Body of pancreas (tissue), 4 donors: ENCODE measurements around the gene TUT4.

ENCODE experiments used
- CTCF ChIP-seq, 7 experiments: fragments of 450-650 bp in 4 of 7; fragments of 200-600 bp in 3 of 7; sonication (generic) in 3 of 7; IDR thresholded peaks; one replicate each; pipeline ENCODE4 v1.5.1; 2016 to 2019; ENCODE audit warnings: antibody characterized with exemption in 7 of 7
- POLR2A ChIP-seq, 3 donors: fragments of 450-650 bp; IDR thresholded peaks; one replicate each; pipeline ENCODE4 v1.6.1; 2016; ENCODE audit warnings: antibody characterized with exemption in 3 of 3, mild to moderate bottlenecking in 2 of 3

- TF ChIP-seq CTCF (IDR thresholded peaks at IDR 0.05) (no peak), POLR2A (IDR thresholded peaks at IDR 0.05) (no peak)
Observed at GRCh38 chr1:52423055-52423454, 129.8 kb downstream of the TUT4 start.
